HFF-Myc (cell line): Measurements from ENCODE around the gene FAM81A.

ENCODE experiments used
- DNase-seq: peaks from one replicate; pipeline ENCODE4 v3.0.0-alpha.2; 2011; ENCODE audit warnings: low read depth; ENCODE audit errors: extremely low read depth
- H3K4me3 ChIP-seq: replicated peaks from 2 replicates; pipeline ENCODE4 v1.5.1; 2011; ENCODE audit warnings: low read depth, mild to moderate bottlenecking, control low read depth, low read length
- TF ChIP-seq, protein P1 (sequence below): IDR thresholded peaks from 2 replicates; pipeline ENCODE4 v1.5.1; 2012; ENCODE audit warnings: mild to moderate bottlenecking, low read depth, low read length, control low read depth; ENCODE audit errors: missing control alignments

The FAM81A gene

DNA sequence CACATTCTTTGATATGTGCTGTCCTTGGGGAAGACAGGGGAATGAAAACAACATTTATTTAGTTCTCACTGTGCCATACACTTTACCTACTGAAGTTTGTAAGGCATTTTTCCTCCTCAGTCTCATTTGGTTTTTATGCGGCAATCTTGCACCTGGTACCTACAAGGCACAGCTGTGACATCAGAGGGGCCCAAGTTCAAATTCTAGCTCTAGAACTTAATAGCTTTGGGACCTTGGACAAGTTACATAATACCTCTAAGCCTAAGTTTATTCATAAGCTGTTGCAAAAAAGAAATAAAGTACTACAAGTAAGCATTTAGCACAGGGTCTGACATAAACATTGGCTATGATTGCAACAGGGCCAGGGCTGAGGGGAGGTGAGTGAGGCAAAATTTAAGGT lies 5.6 kb upstream of the FAM81A start:
- no peak for DNase-seq
- TF ChIP-seq, protein P1, sequence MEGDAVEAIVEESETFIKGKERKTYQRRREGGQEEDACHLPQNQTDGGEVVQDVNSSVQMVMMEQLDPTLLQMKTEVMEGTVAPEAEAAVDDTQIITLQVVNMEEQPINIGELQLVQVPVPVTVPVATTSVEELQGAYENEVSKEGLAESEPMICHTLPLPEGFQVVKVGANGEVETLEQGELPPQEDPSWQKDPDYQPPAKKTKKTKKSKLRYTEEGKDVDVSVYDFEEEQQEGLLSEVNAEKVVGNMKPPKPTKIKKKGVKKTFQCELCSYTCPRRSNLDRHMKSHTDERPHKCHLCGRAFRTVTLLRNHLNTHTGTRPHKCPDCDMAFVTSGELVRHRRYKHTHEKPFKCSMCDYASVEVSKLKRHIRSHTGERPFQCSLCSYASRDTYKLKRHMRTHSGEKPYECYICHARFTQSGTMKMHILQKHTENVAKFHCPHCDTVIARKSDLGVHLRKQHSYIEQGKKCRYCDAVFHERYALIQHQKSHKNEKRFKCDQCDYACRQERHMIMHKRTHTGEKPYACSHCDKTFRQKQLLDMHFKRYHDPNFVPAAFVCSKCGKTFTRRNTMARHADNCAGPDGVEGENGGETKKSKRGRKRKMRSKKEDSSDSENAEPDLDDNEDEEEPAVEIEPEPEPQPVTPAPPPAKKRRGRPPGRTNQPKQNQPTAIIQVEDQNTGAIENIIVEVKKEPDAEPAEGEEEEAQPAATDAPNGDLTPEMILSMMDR = no peak
- no peak overlapping the region for H3K4me3 ChIP-seq

- TF ChIP-seq, protein P1 = no peak
- no peak for DNase-seq
- no peak overlapping the region for H3K4me3 ChIP-seq
Observed at GRCh38 chr15:59434481-59434880, 3.5 kb upstream of the FAM81A start.

GRCh38 chr15:59436774-59437141 lies 1.2 kb upstream of the FAM81A start:
- TF ChIP-seq, protein P1 = no peak
- no peak overlapping the region for H3K4me3 ChIP-seq
- no peak for DNase-seq

DNA sequence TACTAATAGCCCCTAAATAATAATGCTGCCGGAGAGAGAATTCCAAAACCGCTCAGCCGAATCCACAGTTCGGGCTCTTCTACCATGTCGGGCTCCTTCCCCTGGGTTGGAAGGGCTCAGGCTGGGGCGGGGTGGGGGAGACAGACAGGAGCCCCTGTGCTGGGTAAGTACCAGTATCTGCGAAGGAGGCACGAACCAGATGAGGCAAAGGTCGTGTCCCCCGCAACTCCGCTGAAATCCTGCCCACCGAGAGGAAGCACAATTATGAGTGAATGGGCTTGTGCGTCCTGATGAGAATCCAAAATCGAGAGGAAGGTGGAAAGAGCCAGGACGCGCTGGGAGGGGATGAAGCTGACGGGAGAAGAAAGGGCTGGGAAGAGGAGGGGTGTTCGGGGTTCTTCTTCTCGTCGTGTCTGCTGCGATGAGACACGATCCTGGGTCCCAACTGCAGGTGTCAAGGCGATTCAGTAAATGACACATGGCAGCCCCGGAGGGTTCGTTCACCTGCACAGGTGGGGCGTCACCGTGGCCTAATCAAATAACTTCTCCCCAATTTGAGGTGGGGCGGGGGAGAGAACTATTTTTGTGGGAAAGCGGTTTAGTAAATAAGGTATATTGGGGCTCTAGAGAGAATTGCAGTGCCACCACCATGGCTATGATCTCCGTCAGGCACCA lies 707 bp upstream of the FAM81A start:
- no peak for DNase-seq
- peak overlapping the region; percentile 46 for H3K4me3 ChIP-seq
- TF ChIP-seq, protein P1 = no peak

GRCh38 chr15:59438625-59439290 lies 772 bp downstream of the FAM81A start:
- H3K4me3 ChIP-seq = peak overlapping the region; percentile 58
- no peak for DNase-seq
- TF ChIP-seq, protein P1 = no peak

DNA sequence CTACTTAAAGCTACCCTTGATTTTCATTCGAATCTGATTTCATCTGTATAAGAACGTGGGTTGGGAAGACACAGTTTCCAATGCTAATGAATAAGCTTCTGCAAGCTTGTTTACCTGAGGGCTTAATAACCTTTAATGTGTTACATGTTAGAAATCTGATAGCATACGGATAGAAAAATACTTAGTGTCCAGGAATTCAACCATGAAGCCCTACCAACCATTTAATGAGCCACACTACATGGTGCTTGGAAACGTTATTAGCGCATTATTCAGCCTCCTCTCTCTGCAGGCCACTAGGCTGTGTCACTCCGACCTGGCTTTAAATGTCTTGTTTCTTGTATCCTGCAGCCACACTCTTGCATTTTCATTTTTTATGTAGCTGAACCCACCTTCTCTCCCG lies 1.6 kb downstream of the FAM81A start:
- no peak for DNase-seq
- TF ChIP-seq, protein P1 = no peak

More for the DNA sequence above, 1.6 kb downstream of the FAM81A start:
- no peak overlapping the region for H3K4me3 ChIP-seq
